HG02642 (cell line): ENCODE measurements around the gene AGPAT1.
"Not testable (repeated sequence)": the region's sequence is repeated elsewhere in the genome, so short reads cannot be mapped to it uniquely, and the experiment has no call there.

Experiments
- ATAC-seq: cut with Tn5 transposase; IDR thresholded peaks from one replicate; pipeline ENCODE4 v1.9.1; 2021; ENCODE audit warnings: mild to moderate bottlenecking; ENCODE audit not compliant: unreplicated experiment, poor library complexity

Gene AGPAT1

DNA sequence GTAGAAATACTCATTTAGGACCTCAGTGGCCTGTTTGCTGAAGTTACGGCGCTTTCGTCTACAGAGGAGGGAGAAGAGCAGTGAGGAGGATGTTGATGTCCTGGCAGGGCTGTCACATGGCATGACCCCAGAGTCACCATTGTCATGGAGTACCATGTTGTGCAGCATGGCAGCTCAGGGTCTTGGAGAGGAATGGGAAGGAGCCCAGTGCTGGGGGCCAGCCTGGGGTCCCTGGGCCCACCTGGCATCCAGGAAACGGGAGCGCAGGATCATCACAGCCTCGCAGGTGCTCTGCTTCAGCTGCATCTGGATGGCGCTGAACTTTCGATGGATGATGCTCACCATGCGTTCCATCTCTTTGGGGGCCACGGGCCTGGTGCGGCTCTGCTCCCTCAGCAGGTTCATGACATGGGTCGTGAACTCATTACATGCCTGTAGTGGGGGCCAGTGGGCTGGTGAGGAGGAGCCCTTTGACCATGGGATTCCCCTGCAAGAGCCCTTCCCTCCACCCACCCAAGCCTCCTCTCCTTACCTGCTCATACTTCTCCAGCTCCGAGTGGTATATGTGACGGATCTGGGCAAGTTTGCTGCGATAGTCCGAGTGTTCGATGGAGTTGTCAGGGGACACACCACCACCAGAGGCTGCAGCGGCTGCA is 12.0 kb upstream of the AGPAT1 start:
- ATAC-seq, result not testable (repeated sequence)

DNA sequence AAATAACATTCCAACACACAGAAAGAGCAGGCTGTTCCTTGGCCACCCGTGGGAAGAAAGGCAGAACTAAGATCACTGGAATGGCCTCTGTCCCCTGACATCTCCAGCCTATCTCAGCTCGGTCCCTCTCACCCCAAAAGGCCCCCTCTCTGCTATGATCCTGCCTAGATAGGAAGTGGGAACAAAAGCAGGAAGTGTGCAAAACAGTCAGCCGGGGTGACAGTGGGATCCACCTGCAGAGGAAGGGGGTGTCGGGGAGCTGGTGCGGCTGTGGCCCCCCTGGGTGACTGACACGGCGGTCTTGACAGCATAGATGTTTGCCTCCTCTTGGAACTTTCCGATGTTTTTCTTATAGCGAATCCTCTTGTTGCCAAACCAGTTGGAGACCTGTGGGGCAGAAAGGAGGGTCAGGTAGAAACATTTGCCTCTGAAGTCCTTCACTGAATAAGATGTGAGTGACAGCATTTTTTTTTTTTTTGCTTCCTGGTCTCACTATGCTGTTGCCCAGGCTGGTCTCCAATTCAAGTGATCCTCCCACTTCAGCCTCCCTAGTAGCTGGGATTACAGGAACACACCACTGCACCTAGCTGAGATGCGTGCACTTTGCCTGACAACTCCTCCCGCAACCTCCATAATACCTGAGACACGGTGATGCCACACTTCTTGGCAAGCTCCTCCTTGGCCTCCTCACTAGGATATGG is 11.3 kb upstream of the AGPAT1 start:
- ATAC-seq, result no peak

DNA sequence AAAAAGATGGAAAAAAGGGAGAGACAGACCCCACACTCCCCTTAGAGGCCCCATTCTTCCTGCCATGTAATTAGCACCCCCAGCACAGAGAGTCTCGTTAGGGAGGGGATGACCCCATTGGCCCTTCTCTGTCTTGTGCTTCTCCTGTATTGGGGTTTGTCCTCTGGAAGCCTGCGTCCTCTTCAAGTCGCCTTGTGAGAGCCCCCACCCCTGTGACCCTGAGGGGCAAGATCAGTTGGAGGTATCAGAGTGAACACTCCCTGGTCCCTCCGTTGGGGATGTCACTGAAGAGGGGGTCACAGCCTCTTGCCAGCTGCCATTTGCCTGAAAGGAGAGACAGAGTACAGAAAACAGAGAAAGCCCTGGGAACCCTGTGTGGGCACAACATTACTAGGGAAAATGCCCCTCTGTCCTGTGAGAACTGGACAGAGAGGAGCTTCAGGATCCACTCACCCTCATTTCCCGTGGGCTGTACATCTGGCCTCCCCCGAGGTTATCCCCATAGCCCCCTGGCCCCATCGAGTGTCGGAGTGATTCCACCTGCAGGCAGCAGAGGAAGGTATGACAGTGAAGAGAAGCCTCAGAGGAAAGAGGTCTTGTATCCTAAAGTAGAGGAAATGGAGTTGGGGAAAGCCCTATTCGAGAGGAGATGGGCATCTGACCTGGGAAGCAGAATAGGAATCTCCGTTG is 10.4 kb upstream of the AGPAT1 start:
- not testable (repeated sequence) for ATAC-seq

DNA sequence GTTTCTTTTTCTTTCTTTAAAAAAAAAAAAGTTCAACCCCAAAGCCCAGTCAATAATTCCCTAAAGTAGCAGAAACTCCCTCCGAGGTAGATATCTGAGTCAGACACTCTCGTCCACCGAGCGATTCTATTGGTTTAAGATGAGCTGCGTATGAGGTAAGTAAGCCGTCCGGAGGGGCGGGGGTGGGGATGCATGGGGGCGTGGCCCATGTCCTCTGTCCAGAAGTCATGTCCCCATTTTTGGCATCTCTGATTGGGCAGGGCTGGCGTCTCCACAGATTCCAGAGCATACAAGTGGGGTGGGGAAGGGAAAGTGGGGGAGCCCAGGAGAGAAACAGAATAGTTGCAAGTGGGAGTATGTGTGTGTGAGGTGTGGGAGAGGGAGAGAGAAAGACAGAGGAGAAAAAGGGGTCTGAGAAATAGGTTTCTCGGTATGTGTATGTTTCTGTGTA is 9.8 kb upstream of the AGPAT1 start:
- not testable (repeated sequence) for ATAC-seq

DNA sequence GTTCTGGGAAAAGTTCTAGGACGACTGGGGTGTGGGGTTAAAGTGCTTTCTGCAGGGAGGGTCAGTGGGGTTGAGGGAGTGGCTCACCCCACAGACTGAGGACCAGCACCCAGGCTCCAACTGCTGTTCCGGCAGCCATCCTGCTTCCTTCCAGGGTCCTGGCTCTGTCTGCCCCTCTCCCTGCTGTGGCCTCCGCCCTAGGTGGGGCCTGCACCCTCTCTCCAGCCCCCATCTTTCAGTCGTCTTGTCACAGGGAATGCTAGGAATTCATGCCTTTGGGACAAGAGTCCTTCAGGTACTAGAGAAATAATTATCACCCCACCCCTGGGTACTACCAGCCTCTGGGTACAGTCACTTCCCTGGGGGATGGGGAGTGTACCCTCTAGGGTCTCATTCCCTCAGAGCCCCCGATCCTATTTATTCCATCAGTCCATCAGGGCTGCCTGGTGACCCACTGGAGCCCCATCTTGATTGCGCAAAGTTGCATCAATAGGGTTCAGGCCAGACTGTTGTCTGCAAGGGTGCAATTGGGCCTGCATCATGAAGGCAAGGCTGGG is 8.3 kb upstream of the AGPAT1 start, which contains the start of gene AGER:
Gene AGER (minus strand): TSS at position 170 of the 557 bp plus-strand sequence. CDS start 31 bp downstream, at position 139.
- no peak for ATAC-seq

DNA sequence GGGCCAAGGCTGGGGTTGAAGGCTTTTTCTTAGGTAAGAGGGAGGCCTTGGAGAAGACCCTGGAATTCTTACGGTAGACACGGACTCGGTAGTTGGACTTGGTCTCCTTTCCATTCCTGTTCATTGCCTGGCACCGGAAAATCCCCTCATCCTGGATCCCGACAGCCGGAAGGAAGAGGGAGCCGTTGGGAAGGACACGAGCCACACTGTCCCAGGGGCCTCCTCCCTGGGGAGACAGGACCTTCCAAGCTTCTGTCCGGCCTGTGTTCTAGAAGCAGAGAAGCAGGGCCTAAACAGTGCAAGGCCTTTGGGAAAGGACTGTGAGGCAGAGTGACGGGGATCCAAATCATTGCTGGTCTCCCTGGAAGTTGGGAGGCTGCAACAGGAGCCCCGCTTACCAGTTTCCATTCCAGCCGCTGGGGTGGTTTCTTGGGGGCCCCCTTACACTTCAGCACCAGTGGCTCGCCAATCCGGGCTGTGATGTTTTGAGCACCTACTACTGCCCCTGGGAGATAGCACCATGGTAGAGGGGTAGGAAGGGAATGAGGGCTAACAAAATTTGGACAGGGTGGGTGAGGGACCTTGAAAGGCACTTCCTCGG is 7.7 kb upstream of the AGPAT1 start:
- no peak for ATAC-seq

DNA sequence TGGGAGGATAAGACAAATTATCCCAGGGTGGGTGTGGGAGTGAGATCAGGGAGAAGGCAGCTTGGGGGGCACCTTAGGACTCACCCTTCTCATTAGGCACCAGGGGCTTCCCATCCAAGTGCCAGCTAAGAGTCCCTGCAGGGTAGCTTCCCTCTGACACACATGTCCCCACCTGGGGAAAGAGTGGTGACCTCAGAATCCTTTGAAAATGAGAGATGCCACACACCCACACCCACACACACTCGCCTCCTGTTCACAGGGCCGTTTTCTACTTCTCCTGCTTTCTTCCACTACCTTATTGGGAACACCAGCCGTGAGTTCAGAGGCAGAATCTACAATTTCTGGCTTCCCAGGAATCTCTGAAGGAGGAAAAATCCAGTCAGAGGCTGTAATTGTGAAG is 7.1 kb upstream of the AGPAT1 start:
- no peak for ATAC-seq

DNA sequence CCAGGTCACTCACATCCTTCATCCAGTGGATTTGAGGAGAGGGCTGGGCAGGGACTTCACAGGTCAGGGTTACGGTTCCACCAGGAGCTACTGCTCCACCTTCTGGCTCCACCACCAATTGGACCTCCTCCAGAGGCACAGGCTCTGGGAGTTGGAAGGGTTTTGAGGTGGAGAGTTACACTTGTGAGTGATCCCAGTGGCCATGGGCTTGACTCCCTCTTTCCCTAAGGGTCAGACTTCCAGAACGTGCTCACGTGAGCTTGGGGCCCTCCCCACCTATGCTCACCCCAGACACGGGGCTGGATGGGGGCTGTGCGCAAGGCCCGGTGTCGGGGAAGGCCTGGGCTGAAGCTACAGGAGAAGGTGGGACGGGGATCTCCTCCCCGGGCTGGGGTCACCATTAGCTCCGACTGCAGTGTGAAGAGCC is 6.7 kb upstream of the AGPAT1 start:
- no peak for ATAC-seq

DNA sequence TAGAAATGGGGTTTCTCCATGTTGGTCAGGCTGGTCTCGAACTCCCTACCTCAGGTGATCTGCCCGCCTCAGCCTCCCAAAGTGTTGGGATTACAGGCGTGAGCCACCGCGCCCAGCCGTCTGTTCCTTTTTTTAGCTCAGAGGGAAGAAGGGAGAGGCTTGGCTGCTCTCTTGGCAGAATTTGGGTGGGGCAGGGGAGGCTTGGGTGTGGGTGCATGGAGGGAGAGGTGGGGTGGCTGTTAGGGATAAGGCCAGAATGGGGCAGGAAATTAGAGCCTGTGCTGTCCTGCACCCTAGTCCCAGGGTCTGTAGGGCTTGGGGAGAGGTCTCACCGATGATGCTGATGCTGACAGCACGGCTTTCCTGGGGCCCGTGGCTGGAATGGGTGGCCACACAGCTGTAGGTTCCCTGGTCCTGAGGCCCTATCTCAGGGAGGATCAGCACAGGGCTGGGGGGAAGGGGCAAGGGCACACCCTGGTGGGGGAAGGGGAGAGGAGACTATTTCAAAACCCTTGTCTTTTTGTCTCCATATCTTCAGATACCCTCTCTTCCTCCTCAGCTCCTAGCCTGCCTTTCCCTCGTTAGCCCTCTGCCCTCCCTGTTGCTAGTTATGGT is 6.1 kb upstream of the AGPAT1 start:
- ATAC-seq, result no peak

DNA sequence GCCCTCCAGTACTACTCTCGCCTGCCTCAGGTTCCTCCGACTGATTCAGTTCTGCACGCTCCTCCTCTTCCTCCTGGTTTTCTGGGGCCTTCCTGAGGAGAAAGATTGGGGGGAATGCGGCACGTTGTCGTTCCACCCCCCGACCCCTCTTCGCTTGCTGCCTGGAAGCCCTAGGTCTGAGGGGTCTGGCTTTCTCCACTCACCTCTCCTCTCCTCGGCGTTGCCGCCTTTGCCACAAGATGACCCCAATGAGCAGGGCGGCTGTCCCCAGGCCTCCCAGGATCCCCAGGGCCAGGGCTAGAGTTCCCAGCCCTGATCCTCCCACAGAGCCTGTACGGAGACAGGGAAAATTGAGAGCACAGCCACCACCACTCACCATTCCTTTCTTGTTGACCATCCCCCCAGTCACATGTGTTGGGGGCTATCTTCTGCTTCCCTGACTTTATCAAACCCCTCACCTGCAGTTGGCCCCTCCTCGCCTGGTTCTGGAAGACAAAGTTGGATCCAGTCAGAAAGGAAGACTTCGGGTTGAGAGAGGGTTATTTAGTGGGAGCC is 5.3 kb upstream of the AGPAT1 start:
- ATAC-seq, result no peak

DNA sequence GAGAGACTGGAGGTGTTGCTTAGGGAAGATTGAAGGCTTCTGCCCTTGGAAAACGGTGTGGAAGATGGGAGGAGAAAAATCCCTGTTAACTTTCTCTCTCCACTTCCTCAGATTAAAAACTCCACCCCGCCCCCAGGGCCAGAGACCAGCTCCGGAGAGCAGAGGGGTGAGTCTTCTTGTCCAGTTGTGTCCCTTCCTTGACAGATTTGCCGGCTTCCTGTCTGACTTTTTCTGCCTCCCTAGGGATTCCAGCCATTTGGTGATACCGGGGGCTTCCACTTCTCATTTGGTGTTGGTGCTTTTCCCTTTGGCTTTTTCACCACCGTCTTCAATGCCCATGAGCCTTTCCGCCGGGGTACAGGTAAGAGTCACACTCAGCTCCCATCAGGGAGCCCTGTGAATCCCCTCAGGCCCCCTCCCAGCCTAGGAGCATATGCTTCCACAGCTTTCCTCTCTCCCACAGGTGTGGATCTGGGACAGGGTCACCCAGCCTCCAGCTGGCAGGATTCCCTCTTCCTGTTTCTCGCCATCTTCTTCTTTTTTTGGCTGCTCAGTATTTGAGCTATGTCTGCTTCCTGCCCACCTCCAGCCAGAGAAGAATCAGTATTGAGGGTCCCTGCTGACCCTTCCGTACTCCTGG is 4.0 kb upstream of the AGPAT1 start:
- no peak for ATAC-seq

DNA sequence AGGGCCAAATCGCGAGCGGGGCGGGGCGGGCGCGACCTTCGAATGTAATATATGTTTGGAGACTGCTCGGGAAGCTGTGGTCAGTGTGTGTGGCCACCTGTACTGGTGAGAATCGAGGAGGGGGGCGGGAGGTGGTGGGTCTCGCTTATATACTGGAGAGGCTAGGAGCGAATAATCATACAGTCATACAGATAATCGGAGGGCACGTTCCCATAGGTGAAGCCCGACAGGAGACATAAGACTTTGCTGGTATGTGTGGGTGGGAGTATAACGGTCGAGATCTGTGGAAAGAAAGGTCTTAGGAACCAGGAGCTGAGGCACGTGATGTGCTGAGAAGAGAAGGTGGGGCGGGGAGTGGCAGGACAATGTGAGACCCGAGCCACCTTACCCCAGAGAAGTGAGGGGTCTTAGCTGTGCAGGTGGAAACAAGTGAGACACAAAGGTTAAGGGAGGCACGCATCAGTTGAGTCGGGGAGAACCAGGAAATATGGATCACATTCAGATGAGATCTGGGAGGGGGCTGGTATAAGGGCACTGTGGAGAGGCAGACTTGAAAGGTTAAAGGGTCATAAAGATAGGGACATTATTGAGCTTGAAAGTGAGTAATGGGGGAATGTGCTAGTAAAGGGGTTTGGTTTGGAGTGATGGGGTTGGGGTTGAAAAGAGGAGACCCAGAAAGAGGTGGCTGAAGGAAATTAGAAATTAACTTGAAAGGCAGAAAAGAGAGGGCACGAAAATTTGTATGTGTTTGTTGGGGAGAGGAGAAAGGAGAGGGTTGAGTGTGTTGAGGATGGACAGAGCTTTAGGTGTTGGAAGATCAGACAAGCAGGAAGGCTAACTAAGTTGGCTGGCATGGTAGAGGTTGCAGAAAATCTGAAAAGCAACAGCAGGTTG is 2.9 kb upstream of the AGPAT1 start:
- no peak for ATAC-seq

DNA sequence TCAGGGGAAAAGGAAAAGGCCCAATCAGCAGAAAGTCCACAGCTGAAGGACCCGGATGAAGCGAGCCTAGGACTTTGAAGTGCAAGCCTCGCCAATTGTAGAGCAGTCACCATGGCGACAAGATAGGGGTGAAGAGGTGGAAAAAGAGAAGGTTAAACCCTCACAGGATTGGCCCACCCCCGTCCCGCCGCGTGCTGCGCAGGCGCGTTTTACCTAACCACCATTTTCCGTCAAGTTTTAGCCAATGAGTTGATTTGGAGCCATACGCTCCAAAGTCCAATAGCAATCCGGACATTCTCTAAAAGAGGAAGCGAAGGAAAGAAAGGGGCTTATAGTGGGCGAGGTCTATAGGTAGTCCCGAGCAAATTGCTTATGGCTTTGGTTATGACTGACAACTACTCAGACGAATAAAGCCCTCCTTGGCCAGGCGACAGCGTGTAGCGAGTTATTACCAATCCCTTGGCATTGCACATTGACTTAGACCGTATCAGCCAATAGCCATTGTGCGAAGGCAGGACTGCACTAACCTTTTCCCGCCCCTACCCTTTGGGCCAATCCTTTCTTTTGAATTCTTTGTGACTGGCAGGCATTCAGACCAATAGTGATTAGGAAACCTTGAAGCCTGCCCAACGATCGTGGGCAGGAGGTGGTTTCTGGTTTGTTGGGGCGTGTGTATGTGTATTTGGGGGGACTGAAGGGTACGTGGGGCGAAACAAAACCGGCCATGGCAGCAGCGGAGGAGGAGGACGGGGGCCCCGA is 2.1 kb upstream of the AGPAT1 start, which contains the start of gene RNF5:
Gene RNF5 (plus strand): TSS at position 618 of the 759 bp plus-strand sequence. CDS start 107 bp downstream, at position 725.
- peak; percentile 79 for ATAC-seq

DNA sequence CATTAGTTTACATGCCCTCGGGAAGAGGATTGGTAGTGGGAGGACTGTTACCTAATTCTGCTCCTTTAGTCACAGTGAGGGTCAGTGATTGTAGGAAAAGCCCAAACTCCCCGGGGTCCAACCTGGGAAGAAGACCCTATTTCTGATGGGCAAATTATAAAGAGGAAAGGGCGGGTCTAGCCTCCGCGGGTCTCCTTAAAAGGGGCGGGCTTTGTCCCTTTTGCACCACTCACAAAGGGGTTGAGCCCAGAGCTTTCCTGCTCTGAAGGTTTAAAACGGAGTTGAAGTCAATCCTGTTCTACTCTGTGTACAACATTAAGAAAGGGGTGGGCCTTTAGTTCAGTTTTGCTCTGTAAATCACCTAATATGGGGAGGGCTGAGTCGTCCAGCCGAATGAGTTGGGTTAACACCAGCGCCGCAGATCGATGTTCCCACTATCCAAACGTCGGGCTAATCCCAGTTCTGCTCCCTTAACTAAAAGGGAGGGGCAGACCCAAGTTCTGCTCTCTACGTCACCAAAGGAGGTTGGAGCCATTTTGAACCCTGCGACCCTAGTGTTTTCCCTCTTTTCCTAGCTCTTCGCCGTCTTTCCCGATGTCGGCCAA is 1.4 kb upstream of the AGPAT1 start:
- peak; percentile 1 for ATAC-seq

DNA sequence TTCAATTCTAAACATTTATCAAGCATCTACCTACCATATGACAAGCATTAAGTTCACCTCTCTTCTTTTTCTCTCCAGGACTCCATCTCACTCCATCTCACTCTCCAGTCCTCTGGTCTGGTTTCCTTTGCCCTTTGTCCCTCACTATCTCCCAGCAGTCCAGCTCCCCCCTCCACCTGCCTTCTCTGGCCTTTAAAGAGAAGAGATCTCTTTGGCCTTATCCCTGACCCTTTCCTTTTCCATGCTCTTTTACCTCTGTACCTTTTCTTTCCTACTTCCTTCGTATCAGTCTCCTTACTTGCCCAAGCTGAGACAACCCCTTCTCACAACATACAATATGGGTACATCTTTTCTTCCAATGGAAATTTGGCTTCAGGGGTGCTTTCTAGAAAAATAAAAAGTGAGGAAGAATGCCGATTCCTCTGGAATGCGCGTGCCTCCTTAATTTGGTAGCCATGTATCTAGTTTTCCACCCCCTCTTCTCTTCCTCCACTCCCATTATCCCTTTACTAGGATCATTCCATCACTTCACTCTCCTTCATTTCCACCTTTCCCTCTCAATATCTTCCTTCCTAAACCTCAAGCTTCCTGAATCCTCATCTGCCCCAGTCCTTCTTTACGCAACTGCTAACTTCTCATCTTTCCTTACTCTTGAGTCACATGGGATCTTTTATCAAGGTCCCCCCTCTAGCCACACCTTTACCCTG is 745 bp upstream of the AGPAT1 start:
- ATAC-seq, result no peak

DNA sequence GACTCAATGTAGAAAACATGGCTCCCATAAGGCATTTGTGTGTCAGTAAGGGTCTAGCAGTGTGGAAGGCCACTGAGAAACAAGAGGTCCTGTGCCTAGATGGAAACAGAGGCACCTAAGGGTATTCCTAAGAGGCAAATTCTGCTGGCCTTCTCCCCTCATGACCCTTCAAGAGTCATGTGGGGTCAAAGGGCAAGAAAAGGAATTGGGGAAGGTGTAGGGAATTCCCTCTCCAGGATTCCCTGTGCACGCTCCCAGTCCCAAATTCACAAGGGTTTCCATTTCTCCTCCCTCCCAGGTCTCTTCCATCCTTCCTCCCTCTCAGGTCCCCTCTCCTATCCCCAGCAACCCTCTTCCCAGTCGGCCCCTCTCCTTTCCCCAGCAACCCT is 568 bp downstream of the AGPAT1 start:
- no peak for ATAC-seq

DNA sequence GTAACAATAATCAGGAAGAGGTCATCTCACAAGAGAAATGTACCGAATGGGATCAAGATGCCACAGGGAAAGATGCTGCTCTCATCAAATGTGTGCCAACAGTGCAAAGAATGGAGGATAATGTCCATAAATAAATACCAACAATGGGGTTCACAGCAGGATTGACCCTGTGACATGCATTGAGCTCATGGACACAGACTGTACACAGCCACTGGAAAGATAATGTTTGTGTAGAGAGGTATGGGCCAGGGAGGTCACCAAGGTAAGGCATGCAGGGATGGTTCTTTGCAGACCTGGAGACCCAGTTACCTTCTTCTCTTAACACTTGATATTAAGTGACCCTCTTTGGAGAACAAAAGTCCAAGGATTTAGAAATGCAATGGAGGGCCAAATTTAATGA is 1.5 kb downstream of the AGPAT1 start:
- no peak for ATAC-seq
